CD4-positive, alpha-beta T cell treated with Interleukin-1 beta for 1 hour (primary cell): Measurements from ENCODE around the gene FETUB.
"Not testable (repeated sequence)": the region's sequence is repeated elsewhere in the genome, so short reads cannot be mapped to it uniquely, and the experiment has no call there.

Experiments used
- DNase-seq, 2 donors: peaks; one replicate each; pipeline ENCODE4 v3.0.0-alpha.2; 2020 to 2022

Gene FETUB

DNA sequence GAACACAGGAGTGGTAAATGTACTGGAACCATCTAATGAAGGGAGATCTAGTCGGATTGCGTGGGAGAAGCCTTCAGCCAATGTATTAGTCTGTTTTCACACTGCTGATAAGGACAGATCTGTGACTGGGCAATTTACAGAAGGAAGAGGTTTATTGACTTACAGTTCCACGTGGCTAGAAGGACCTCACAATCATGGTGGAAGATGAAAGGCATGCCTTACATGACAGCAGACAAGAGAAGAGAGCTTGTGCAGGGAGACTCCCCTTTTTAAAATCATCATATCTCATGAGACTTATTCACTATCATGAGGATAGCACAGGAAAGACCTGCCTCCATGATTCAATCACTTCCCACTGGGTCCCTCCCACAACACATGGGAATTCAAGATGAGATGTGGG is 42.6 kb downstream of the FETUB start:
- DNase-seq: no peak

DNA sequence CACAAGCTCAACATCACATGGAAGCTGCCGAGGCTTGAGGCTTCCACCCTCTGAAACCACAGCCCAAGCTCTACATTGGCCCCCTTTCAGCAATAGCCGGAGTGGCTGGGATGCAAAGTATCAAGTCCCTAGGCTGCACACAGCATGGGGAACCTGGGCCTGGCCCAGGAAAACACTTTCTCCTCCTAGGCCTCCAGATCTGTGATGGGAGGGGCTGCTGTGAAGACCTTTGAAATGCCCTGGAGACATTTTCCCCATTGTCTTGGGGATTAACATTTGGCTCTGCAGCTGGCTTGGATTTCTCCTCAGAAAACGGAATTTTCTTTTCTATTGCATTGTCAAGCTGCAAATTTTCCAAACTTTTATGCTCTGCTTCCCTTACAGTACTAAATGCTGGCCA is 43.8 kb downstream of the FETUB start:
- DNase-seq: no peak

DNA sequence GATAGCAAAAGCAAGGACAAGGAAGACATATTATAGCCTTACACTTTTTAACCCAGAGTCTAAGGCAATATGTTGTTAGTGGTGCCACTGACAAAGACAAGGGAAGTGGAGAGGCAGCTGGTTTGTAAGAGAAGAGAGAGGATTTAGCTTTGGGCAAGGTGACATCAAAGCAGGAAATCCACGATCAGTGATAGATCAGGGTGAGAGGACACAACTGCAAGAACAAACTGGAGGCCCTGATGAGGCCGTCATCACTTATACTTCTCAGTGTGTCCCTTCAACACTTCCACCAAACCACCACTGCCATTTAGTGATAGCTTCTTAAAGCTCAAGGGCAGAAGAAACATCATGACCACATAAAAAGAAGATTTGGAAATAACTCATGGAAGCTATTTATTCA is 46.3 kb downstream of the FETUB start:
- peak in 1 of 2 donors; percentile 3 for DNase-seq

DNA sequence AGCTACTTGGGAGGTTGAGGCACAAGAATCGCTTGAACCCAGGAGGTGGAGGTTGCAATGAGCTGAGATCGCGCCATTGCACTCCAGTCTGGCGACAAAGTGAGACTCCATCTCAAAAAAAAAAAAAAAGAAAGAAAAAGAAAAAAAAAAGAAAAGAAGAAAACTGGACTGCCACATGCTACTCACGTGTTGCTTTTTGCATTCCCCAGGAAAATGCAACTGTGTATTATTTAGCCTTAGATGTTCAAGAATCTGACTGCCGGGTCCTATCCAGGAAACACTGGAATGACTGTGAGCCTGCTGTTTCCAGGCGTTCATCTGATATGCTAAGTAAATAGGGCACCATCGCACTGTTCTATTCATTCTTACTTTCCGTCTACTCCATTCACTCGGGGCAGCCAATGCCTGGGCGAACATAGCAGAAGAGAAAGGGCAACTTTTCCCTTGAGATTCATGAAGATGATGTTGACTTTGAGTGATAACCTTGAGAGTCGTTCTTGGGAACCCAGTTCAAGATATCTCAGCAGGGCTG is 47.0 kb downstream of the FETUB start:
- no peak for DNase-seq

DNA sequence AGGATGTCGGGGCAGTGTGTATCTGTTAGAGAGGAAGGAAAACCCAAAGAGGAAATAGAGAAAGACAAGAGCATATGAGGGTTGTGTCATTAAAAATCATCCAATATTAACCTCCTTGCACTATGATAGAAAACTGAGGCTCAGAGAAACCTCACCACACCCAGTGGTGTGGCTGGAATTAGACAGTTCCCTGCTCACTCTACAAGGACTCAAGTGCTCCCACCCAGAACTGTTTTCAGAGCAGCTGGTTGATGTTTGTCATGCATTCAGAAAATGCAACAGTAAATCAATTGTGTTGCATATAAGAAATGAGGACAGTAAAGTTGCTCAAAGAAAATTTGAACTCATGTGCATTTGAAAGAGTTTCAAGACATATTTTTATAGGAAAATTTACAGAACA is 50.1 kb downstream of the FETUB start:
- DNase-seq: not testable (repeated sequence)

DNA sequence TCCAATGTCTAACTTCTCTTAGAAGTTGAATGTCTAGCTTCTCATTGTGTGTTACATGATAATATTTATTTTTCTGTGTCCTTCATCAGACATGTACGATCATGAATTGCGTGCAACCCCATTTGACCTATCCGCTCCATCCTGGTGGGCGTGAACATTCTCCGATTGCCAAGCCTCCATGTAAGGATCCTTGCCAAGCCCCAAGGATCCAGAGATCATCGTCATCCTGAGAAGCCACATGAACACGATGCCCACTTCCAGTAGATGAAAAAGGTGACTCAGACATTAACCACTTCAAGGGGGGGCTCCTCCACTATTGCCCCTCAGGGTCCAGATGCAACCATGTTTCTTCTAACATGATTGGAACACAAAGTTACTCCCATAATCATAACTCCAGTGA is 51.5 kb downstream of the FETUB start:
- no peak for DNase-seq

DNA sequence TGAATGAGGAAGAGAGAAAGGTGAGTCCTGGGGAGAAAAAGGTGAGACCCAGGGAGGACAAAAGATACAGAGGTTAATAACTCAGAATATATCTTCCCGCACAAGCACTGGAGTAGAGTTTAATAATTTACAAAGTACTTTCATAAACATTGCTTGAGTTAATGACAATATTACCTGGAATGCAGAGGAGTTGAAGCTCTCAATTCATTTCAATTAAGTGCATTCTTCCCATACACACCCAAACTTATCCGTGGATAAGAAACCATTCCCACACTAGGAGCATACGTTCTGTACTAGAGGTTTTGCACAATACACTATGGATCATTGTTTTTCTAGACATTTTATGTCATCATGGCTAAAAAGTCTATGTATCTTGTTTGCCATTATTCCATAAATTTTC is 53.6 kb downstream of the FETUB start:
- no peak for DNase-seq

DNA sequence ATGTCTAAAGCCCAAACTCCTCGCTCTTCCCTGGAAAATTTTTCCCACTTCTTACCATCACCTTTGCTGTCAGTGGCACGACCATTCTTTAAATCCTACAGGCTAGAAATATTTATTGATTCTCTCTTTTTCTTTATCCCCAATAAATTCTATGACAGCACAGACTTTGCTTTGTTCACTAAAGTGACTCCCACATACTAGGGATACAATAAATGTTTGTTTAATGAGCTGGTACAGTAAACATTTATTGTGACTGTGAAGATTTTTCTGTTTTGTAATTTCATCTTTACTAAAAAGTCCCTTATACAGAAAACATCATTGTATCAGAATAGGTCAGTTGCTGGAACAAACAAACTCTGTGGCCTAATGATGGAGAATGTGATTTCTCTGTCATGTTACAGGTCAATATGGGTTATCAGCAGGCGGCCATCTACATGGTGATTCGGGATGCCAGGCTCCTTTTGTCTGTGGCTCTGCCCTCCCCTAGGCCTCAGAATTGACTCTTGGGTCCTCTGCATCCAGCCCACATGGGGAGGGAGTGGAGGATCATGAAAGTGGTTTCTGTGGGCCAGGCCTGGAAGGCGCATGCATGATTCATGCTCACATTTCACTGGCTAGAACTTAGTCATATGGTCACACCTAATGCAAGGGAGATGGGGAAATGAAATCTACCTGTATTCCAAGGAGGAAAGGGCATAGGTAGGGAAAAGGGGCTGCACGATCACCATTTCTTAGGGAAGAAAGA is 54.3 kb downstream of the FETUB start:
- no peak for DNase-seq

DNA sequence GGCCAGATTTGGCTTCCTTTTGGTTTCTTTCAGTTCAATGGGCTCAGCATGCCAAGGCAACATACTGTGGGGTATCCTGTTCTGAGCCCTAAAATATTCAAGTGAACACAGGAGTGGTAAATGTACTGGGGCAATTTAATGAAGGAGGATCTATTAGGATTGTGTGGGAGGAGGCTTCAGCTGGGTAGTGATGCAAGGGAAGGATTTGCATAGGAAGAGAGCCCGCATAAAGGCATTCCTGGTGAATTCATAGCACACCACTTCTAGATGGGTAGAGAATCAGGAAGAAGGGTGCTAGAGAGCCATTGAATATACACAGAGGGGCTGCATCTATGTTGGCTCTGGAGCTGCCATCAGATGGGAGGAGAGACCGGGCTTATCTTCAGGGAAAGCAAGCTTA is 56.3 kb downstream of the FETUB start:
- no peak for DNase-seq

DNA sequence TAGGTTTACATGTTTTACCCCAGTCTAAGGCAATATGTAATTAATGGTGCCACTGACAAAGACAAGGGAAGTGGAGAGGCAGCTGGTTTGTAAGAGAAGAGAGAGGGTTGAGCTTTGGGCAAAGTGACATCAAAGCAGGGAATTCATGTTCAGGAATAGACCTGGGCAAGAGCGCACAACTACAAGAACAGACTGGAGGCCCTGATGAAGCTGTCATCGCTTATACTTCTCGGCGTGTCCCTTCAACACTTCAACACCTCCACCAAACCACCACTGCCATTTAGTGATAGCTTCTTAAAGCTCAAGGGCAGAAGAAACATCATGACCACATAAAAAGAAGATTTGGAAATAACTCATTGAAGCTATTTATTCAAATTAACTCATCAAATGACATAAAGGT is 57.3 kb downstream of the FETUB start:
- no peak for DNase-seq

DNA sequence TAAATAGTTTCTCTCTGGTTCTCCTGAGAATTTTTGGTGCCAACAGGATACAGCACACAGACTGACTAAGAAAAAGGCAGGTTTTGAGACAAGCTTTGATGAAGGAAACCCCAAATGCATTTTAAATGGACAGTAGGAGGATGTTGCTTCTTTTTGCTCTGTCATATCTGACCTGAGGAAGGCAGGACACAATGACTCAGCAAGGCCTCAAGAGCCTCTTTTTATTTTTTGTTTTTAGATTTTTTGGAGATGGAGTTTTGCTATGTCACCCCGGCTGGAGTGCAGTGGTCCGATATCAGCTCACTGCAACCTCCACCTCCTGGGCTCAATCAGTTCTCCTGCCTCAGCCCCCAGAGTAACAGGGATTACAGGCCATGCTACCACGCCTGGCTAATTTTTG is 60.1 kb downstream of the FETUB start:
- DNase-seq: no peak

DNA sequence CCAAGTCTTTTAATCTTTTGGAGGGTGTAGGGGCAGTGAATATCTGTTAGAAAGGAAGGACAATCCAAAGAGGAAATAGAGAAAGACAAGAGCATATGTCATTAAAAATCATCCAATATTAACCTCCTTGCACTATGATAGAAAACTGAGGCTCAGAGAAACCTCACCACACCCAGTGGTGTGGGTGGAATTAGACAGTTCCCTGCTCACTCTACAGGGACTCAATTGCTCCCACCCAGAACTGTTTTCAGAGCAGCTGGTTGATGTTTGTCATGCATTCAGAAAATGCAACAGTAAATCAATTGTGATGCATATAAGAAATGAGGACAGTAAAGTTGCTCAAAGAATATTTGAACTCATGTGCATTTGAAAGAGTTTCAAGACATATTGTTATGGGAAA is 62.3 kb downstream of the FETUB start:
- DNase-seq: not testable (repeated sequence)
